HG02610 (cell line): Measurements from ENCODE around the gene ERCC6.

ENCODE experiments used
- ATAC-seq: cut with Tn5 transposase; IDR thresholded peaks from one replicate; pipeline ENCODE4 v1.9.1; 2021; ENCODE audit warnings: mild to moderate bottlenecking, moderate library complexity; ENCODE audit not compliant: unreplicated experiment

The ERCC6 gene

DNA sequence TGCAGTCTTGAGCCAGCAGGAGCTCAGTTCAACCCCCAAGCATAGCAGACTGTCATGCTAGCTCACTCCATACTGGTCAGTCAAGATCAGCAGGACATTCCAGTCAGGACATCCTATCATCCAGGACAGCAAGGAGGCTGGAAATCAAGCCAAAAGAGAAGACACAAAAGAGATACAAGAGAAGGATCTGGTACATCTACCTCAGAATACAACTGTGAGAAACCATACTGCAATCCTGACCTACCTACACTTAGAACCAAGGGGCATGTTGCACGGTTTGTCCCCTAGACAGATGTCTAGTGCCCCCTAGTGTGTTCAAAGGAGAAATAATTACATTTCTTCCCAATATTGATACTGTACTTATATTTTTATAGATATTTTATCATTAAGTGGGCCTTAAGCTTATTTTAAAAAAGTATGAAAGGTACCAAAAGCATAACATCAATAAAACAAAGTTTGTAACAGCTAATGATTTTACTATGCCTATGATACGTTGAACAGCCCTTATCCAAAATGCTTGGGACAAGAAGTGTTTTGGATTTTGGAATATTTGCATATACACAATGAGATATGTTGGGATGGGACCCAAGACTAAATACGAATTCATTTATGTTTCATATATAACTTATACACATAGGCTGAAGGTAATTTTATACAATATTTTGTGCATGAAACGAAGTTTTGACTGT is 26.7 kb downstream of the ERCC6 start:
- peak; percentile 43 for ATAC-seq

DNA sequence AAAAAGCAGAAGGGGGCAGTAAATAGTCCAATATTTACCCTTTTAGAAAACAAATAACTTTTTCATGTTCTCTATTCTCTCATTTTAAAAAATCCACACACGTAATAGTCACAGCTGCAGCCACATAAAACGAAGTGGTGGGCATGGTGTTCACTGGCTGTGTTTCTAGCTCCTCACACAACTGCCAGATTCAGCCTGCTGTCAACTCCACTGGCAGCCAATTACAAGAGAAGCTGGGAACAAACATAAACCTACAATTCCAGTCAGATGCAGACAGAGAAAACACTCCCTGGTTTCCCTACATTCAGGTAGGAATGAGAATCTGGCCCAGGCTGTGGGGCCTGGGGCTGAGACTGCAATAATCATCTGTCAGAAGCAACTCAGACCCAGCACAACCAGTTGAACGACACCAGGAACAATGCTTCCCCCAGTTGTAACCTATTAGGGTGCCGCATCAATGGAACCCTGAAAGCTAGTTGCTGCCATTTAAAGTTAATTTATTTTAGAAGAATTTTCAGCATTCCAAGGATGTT is 29.1 kb downstream of the ERCC6 start:
- ATAC-seq: no peak

DNA sequence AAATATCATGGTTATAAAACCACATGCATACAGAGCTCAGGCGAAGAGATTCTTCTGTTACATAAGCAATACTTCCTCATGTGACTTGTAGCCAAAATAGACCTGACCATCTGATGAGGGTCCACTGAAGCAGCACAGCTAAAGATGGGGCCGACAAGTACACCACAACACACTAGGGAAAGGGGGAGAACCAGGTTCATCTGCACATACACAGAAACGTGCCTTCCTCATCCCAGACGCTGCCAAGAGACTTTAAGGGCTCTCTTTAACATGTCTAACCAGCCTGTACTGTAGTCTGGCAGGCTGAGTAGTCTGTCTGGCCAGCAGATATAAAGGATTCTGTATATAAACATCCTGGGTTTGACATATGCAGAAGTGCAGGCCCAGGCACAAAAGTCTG is 30.3 kb downstream of the ERCC6 start:
- peak; percentile 40 for ATAC-seq

GRCh38 chr10:49508249-49508648 is 30.7 kb downstream of the ERCC6 start:
- peak; percentile 82 for ATAC-seq

DNA sequence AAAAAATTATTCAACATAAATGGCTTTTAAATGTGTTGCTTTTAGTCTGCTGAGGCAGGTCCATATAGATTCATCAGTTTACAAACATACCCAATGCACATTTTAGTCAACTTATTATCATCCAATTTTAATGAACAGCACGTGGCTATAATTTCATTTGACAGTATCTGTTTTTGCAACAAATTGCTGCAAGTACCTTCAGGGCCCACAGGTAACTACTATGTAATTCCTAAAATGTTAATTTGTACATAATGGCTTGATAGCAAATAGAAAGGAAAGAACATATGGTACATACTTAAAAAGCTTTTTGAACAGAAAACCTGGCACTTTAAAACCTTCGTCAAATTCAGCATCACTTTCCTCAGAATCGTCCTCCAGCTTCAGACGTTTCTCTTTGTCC is 33.3 kb downstream of the ERCC6 start:
- ATAC-seq: no peak

DNA sequence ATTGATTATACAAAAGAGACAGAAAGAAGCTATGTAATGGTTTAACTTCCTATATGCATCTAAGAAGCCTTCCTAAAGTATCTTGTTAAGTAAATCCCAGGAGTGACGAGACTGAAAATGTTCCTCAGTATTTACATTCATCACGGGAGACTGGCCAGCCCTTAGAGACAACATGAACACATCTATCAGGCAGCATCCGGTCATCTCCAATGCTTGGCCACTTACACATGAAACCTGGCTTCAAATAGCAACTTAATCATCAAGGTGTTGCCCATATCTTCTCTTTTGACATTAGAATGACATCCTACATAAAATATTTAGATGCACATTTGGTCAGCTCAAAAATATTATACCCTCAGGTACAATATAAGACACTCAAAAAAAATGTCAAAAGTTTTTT is 33.8 kb downstream of the ERCC6 start:
- no peak for ATAC-seq

DNA sequence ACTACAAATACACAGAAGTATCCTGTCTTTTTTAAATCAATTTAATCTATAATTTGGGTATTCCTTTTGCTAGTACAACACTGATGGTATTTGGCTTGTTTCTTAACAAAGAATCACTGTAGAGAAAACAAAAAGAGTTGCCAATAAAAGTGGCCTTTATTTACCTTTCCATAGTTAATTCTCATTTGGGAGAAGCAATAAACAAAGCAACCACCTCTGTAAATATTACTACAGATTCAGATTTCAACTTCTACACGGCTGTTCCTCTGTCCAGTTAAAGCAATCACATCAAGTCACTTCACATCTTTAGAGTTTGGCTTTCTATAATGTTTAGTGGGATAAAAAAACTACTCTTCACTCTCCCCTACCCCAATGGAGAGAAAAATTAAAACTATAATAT is 34.4 kb downstream of the ERCC6 start:
- ATAC-seq: no peak

DNA sequence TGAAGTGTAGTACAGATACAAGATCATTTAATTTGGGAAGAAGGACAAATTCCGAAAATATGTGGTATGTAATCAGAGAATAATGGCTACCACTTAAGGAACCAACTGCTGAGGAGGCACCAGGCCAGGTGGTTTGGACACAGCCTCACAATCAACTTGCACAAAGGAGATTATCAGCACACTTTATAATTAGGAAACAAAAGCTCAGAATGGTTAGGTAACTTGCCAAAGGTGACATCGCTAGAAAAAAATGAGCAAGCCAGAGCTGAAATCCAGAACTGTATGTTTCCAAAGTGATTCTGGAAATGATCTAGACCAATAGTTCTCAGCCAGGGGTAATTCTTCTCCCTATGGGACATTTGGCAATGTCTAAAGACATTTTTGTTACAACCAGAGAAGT is 36.6 kb downstream of the ERCC6 start:
- no peak for ATAC-seq

DNA sequence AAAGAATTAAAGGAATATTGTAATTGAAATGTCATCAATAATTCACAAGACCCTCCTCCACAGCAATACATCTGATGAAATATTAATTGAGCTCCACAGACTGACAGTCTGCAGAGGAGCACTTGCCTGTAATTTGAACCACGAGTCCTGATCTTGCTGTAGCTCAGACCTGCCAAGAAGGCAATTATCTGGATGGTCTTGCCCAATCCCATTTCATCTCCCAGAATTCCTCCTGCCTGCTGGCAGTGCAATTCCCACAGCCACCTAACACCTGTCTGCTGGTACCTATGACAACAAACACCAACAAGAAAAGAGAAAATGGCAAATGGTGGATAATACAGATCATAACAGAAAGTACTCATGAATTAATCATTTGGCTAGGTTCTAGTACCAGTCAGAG is 38.5 kb downstream of the ERCC6 start:
- ATAC-seq: no peak

- no peak for ATAC-seq
Observed at GRCh38 chr10:49499305-49499851, 39.5 kb downstream of the ERCC6 start.

DNA sequence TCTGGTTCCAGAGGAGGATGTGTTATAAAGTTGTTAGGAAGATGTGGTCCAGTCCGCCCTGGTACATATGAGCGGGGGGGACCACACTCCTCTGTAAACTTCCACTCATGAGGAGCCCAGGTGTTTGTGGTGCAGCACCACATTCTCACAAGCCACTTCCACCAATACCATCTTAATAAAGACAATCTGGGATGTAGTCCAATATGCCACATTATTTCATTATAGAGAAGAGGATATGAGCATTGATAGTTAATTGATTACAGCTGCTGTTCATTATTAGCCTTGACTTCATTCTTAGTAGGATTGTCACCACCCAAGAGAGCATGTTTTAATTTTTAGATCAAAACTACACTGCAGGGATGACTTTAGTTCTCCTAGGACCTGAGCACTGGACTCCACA is 40.5 kb downstream of the ERCC6 start:
- no peak for ATAC-seq

DNA sequence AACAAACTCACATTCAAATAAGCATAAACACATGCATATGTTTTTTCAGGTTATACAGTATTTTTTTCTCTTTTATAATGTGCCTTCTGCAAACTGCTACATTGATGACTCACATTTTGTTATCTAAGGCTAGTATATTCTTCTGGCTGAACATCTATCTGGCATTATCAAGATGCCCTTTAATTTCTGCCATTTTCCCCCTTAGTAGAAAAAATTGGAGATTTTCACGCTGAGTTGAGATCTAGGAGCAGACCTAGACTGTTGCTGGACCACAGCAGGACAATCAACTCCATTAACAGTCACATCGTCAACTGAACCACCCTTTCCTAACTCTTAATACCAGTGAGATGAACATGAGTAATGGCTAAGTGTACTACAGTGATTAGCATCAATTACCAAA is 41.6 kb downstream of the ERCC6 start:
- no peak for ATAC-seq

DNA sequence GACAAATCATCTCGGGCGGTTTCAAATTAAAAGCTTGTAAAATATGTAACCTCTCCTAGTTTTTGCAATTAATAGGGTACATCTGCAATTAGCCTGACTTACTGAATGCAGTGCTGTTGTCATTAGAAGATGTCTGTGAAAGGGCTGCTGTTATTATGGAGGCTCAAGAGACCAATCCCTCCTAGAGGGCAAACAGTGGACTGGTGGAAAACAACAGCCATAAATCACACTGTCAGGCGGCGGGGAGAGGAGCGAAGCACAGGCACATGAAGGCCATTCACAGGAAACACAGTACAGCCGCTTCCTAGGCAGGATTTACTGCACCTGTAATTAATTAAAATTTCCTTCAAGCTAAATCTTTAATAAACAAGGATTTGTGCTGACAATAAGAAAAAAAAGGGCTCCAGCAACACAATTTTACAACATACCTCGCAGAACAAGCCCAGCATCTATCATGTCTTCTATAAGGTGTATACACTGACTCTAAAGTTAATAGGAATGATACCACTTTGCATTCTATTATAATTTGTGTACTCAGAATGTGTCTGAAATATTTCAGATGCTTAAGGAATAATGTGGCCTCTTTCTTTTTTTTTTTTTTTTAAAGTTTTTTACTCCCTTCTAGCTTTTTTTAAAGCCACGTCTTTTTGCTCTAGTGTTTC is 50.7 kb downstream of the ERCC6 start:
- no peak for ATAC-seq

DNA sequence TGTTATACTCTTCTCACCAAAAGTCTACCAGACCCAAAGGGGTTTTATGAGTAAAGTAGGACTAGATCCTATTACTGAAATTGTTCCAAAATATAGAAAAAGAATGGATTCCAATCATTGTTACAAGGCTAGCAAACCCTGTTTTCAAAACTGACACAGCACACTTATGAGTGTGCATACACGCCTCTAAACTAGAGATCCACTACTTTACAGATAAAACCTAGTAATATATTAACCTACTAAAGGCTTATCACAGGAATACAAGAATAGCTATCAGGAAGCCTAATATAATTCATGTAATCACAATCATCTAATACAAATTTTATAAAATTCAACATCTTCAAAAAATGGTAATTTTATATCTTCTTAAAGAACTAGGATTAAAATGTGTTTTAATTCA is 52.2 kb downstream of the ERCC6 start:
- ATAC-seq: no peak

DNA sequence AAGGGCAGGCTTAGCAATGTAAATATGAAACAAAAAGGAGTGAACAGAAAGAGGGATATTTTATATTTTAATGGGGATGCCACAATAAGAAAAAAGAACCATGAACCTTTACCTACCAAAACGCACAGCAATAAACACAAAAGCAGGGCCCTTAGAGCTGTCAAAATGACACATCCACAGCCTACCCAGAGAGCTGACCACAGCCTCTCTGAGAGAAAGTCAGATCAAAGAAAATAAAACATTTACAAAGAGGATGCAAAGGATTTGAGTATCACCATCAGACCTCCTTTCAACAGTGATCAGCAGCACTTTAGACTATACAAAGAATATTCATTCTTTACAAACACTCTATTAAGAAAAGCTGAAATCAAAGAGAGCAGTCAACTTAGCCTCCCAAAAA is 52.9 kb downstream of the ERCC6 start:
- ATAC-seq: no peak

GRCh38 chr10:49484486-49485235 is 54.3 kb downstream of the ERCC6 start:
- ATAC-seq: no peak

GRCh38 chr10:49478819-49479218 is 60.1 kb downstream of the ERCC6 start:
- ATAC-seq: no peak

DNA sequence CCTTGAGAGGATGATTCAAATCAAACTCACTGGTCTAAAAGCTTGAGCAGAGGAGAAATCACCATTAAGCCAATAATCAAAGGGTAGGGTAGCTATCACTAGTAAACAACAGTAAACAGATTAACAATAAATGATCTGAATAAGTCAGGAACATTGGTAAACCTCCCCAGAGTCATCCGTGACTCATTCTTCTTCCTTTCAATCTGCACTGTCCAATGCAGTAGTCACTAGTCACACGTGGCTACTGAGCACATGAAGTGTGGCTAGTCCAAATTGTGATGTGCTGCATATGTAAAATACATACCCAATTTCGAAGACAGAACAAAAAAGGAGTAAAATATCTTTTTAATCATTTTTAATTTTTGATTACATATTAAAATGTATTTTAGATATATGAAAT is 64.0 kb downstream of the ERCC6 start:
- ATAC-seq: no peak

DNA sequence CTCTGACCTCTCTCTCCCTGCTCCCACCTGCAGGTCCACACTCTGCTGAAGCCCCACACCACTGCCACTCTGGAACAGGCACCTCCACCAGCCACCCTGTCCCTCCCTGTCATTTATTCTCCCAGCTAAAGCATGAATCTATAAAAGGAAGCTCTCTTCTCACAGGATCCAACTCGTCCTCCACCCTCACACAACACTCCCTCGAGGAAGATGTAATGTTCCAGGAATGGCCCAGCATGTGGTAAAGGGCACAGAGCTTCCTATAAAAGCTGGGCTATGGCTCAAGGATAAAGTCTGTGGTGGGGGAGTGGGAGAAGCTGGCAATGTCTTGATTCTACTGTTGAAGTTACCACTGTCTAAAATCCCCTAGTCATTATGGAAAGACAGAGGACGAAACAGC is 67.4 kb downstream of the ERCC6 start:
- ATAC-seq: no peak

GRCh38 chr10:49465736-49466135 is 73.2 kb downstream of the ERCC6 start:
- no peak for ATAC-seq
